GM19023 (cell line): ENCODE results near the gene BIRC3.

Experiments
- ATAC-seq: cut with Tn5 transposase; IDR thresholded peaks from one replicate; pipeline ENCODE4 v1.9.1; 2021; ENCODE audit warnings: mild to moderate bottlenecking, moderate library complexity; ENCODE audit not compliant: unreplicated experiment

BIRC3 gene

DNA sequence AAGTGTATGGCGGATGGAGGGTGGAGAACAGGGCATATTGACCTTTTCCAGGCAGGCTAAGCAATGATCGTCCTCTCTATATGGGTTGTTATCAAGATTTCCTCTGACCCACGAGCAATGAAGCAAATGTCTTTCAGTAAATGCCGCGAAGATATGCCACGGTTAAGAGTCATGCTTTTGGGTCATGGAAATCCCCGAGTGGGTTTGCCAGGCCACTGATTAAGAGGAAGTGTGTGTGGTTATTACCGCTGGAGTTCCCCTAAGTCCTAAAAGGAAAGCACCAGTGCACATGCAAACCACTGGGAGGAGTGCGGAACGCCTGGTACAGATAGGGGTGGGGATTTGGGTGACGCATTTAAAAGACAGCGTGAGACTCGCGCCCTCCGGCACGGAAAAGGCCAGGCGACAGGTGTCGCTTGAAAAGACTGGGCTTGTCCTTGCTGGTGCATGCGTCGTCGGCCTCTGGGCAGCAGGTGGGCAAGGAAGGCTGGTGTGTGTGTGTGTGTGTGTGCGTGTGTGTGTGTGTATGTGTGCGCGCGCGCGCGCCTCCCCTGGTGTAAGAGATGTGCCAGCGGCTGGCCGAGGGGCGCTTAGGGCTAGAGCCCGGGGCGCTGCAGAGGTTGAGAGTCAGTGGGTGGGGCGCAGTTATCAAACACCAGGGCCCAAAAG is at the start of gene BIRC3:
Gene BIRC3, plus strand, starts transcription at position 386 of the 669 bp plus-strand sequence. CDS start 7,026 bp downstream, outside the sequence.
- peak; percentile 85 for ATAC-seq

GRCh38 chr11:102267609-102268008 is 49.7 kb upstream of the BIRC3 start:
- no peak for ATAC-seq

DNA sequence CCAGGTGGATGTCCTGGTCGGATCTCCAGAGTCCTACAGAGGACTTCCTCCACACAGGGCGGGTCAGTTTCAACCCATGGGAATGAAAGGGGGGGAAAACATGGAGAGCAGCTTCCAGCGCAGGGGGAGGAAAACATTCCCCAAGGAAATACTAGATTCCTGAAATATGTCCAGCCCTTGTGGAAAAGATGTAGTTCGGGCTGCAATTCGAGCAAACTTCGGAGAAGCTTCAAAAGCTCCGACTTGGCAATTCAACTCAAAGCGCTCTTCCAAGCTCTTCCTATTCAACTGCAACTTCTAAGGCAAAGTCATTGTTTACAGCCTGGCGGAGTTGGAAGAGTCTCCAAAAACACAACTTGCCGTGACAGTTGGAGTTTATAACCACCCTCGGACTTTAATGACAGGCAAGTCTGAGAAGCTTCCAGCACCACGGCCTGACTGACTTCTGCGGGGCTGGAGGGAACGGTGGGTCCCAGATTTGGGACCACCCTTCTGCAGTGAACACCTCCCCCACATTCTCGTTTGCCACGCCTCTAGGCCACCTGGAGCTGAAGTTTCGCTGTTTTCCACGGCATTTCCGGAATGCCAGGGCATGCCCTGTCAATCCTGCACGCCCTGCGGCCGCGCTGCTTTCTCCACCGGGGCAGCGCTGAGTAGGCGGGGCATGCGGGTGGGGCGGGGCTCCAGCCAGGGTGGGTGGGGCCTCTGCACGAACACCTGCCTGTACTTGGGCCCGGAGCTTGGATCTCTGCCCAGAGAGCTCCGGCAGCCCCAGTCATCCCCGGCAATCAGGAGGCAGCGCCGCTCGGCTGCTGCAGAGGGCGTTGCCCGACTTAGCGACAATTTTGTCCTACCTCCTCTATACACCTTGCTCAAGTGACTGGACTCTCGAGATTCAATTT is 49.0 kb upstream of the BIRC3 start:
- ATAC-seq, result peak; percentile 94

- no peak for ATAC-seq
These were observed 48.3 kb upstream of the BIRC3 start for GRCh38 chr11:102268985-102269470.

DNA sequence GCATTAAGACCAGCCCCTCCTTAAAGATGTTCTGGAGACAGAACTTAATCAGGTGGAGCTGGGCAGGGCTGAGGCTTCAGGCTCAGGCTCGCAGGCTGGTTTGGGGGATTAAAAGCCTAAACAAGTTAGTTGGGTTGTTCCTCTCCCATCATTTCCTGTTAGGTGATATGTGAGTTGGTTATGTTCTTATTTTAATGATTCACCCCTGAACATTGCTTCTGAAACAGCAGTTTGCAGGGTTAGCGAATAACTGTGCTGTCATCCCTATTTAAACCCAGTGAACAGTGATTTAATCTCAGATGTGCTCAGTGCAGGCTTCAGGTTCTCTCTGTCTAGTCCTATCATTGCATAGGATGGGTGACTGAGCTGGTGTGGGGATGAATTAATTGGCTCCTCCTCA is 47.4 kb upstream of the BIRC3 start:
- no peak for ATAC-seq

GRCh38 chr11:102272047-102272824 is 45.0 kb upstream of the BIRC3 start:
- no peak for ATAC-seq

DNA sequence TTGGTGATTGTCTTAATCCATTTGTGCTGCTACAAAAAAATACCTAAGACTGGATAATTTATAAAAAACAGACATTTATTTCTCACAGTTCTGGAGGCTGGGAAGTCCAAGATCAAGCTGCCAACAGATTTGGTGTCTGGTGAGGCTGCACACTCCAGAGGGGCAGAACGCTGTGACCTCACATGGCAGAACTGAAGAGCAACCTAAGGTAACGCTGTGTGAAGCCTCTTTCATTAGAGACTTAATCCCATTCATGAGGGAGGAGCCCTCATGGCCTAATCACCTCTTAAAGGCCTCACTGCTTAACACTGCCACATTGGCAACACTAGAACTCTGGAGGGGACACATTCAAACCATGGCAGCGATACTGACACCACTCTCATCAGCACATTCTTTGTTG is 42.7 kb upstream of the BIRC3 start:
- ATAC-seq, result no peak

DNA sequence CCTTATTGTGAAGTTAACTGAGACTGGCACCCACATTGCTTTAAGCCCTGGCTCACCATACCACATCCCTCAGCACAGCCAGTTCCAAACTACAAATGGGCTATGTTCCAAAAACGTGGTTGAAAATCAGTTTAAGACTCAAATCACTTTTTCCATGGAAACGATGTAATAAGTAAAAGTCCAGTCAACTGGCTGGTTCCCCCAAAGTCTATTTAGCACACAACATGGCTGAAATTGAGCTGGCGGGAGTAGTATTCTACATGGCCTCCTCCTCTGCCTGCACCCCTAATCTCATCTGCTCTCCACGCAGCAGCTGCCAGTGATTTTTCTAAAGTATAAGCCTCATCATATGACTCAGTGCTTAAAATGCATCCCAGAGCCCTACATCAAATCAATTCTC is 40.9 kb upstream of the BIRC3 start:
- no peak for ATAC-seq

DNA sequence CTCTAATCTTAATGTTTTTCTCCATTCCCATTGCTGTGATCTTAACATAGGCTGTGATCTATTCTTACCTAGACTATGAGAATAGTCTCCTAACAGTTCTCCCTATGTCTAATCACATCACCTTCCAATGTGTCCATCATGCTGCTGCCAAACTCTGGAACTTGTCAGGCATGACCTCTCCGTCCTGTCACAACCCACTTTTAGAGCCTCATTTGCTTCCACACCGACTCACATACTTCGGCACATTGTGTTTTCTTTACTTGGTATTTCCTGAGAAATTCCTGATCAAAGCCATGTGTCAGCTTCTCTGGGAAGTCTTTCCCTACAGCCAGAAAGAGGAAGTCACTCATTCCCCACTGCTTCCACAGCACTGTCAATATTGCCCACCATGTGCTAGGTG is 40.5 kb upstream of the BIRC3 start:
- ATAC-seq, result no peak

- peak; percentile 90 for ATAC-seq
These were observed 37.6 kb upstream of the BIRC3 start for GRCh38 chr11:102279641-102280170.

GRCh38 chr11:102280245-102280833 is 36.9 kb upstream of the BIRC3 start:
- ATAC-seq, result peak; percentile 29

DNA sequence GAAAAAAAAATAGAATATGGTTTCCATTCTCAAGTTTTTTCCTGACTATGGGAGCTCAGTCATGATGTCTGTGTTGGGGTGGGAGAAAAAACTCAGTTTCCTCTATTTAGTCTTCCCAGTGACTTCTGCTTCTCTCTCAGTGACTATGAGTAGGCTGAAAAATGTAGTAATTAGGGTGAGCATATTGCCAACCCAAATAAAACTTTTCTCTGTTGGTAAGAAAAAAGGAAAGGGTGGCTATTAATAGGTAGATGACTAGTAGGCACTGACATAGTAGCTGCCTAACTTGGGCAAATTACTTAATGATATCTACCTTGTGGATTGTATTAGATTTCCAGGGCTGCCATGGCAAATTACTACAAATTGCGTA is 34.2 kb upstream of the BIRC3 start:
- no peak for ATAC-seq

DNA sequence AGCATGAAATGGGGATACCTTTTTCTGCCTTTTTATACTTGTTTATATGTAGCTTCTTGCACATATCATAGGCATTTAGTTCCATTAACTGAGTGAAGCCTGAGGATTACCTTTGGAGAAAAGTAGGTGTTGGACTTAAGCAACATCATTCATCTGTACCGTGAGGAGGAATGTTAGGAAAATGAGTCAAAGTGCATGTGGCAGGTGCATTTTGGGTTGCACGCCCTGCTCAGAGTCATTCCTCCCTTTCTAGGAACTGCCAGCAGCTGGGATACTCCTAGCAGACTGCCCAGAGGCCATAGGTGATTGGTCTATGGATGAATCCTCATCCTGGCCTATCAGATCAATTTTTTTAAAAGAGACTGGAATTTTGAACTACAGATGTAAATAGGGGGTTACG is 33.3 kb upstream of the BIRC3 start:
- ATAC-seq, result no peak

DNA sequence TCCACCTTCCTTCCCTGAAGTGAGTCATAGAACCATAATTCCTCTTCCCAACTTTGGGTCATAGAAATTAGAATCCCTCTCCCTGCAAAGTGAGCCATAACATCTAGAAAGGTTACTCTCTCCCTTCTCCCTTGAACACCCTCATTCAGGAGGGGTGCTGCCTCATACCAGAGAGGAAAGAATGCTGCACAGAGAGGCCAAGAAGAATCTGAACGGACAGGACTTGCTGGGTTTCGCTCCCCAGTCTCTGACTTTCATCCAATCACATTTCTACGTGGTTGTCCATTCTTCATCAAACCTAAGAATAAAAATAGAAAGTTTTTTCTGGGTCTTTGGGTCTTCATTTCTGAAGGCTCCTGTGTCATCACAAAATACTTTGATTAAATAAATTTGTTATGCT is 31.0 kb upstream of the BIRC3 start:
- ATAC-seq, result no peak

- peak; percentile 93 for ATAC-seq
These were observed 29.1 kb upstream of the BIRC3 start for GRCh38 chr11:102287964-102288724.

DNA sequence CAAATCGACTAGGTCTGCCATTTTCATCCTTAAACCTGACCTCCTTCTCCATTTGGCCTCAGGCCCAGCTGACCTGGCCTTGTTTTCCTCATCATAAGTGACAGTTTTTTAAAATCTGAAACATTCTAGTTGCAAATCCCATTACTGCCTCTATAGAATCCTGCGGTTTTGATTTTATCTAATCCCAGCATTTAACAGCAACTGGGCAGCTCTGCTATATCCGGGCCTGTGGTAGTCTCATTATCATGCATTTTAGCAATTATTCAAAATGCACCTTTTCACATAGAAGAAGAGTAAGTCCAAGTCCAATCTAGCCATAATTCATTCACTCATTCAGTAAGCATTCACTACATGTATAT is 28.6 kb upstream of the BIRC3 start:
- ATAC-seq, result no peak

- ATAC-seq, result no peak
These were observed 27.7 kb upstream of the BIRC3 start for GRCh38 chr11:102289592-102289991.

DNA sequence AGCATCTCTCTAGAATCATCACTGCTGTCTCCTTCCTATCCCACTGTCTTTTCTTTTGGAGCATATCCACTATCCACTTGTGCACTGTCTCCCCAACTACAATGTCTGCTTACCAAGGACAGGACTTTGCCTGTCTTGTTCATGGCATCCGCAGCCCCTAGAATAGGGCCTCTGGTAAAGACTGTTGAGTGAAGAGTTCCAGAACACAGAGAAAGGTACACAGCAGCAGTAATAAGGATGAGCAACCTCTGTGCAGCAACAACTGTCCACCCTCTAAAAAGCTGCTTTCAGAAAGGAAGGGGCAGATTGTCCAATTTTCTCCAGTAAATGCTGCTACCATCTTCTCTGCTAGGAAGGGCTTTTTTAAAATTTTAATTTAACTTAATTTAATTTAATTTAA is 25.5 kb upstream of the BIRC3 start:
- no peak for ATAC-seq

DNA sequence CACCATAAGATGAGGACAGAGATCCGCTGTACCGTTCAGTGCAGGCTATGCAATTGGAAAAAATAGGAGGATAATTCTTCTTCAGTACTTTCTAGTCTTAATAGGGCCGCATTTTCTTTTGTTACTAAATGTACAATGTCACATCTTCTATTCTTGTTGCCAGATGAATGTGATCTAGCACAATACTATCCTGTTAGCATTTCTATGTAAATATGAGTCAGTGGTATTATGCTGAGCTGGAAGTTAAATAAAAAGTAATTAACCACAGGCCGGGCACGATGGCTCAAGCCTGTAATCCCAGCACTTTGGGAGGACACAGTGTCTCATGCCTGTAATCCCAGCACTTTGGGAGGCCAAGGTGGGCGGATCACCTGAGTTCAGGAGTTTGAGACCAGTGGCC is 24.4 kb upstream of the BIRC3 start:
- ATAC-seq, result no peak
